Activated T-cell treated with anti-CD3 and anti-CD28 coated beads, Interleukin-2, amount 50 U/mL, for 72 hours (primary cell): Measurements from ENCODE around the gene ITSN1. TPM values are rescaled to one million over a fixed set of nuclear protein-coding genes. Genes with fewer than 3 reads are reported as not detected.

Experiments used
- ATAC-seq, 2 donors: fragments of 150-1000 bp; cut with Tn5 transposase; replicated peaks in 1 of 2; 2 replicates each; pipeline ENCODE4 v1.10.0; 2021; ENCODE audit warnings: moderate library complexity in 2 of 2, mild to moderate bottlenecking in 1 of 2
- DNase-seq, 2 donors: peaks; one replicate each; pipeline ENCODE4 v3.0.0; 2021 to 2022; ENCODE audit warnings: mixed read lengths in 1 of 2
- H3K27ac Mint-ChIP-seq: one replicate; pipeline ENCODE4 v1.8.0; 2022; ENCODE audit warnings: mild to moderate bottlenecking, moderate library complexity, mixed read lengths
- H3K27me3 Mint-ChIP-seq: one replicate; pipeline ENCODE4 v1.8.0; 2022; ENCODE audit warnings: low read depth, mixed read lengths
- H3K36me3 Mint-ChIP-seq, 2 donors: one replicate each; pipeline ENCODE4 v1.8.0; 2022; ENCODE audit warnings: mixed read lengths in 2 of 2, mild to moderate bottlenecking in 1 of 2; ENCODE audit not compliant: insufficient read depth in 2 of 2
- H3K4me1 Mint-ChIP-seq: one replicate; pipeline ENCODE4 v1.8.0; 2022; ENCODE audit warnings: low read depth, mixed read lengths
- H3K4me3 Mint-ChIP-seq, 2 donors: one replicate each; pipeline ENCODE4 v1.8.0; 2022; ENCODE audit warnings: mild to moderate bottlenecking in 2 of 2, mixed read lengths in 2 of 2, moderate library complexity in 2 of 2
- H3K9me3 Mint-ChIP-seq, 2 donors: one replicate each; pipeline ENCODE4 v1.8.0; 2022; ENCODE audit warnings: mixed read lengths in 2 of 2
- total RNA-seq, 2 donors: library from RNA; stranded (reverse); gene quantifications; one replicate each; pipeline ENCODE4 v1.2.3, GENCODE V29; 2022

Gene ITSN1
- total RNA-seq, 2 donors from 2014 or later, result 2.6 to 4.5 TPM

GRCh38 chr21:33658919-33659567, 16.7 kb downstream of the ITSN1 start:
- Mint-ChIP-seq H3K4me3 (no peak overlapping the region), H3K9me3 (peaks cover 0 to 4% of the 10 kb centered on the region in 2 donors), H3K4me1 (peaks cover 6% of the 10 kb centered on the region), H3K27me3 (peaks cover 8% of the 10 kb centered on the region), H3K36me3 (no peaks in the 10 kb centered on the region), H3K27ac (no peak overlapping the region)
- no peak for ATAC-seq
- no peak for DNase-seq

- H3K36me3 Mint-ChIP-seq, result no peaks in the 10 kb centered on the region
- H3K4me1 Mint-ChIP-seq, result peaks cover 6% of the 10 kb centered on the region
- ATAC-seq, result no peak
- H3K27ac Mint-ChIP-seq, result no peak overlapping the region
- no peak overlapping the region for H3K4me3 Mint-ChIP-seq
- DNase-seq, result no peak
- peaks cover 0 to 4% of the 10 kb centered on the region in 2 donors for H3K9me3 Mint-ChIP-seq
- H3K27me3 Mint-ChIP-seq, result peaks cover 8% of the 10 kb centered on the region
Observed at GRCh38 chr21:33659568-33659949, 17.3 kb downstream of the ITSN1 start.

- H3K9me3 Mint-ChIP-seq, result peaks cover 0 to 4% of the 10 kb centered on the region in 2 donors
- DNase-seq, result no peak
- H3K27ac Mint-ChIP-seq, result no peak overlapping the region
- H3K4me1 Mint-ChIP-seq, result peaks cover 6% of the 10 kb centered on the region
- no peaks in the 10 kb centered on the region for H3K36me3 Mint-ChIP-seq
- no peak overlapping the region for H3K4me3 Mint-ChIP-seq
- H3K27me3 Mint-ChIP-seq, result peaks cover 8% of the 10 kb centered on the region
- ATAC-seq, result no peak
Observed at GRCh38 chr21:33660406-33660805, 18.1 kb downstream of the ITSN1 start.

- Mint-ChIP-seq H3K36me3 (no peaks in the 10 kb centered on the region), H3K9me3 (peaks cover 0 to 4% of the 10 kb centered on the region in 2 donors), H3K4me3 (no peak overlapping the region), H3K27ac (no peak overlapping the region), H3K4me1 (no peaks in the 10 kb centered on the region), H3K27me3 (peaks cover 8% of the 10 kb centered on the region)
- ATAC-seq (no peak), DNase-seq (no peak)
Observed at GRCh38 chr21:33661146-33661545, 18.8 kb downstream of the ITSN1 start.

- no peak for DNase-seq
- no peak for ATAC-seq
- Mint-ChIP-seq H3K9me3 (peaks cover 0 to 4% of the 10 kb centered on the region in 2 donors), H3K4me3 (no peak overlapping the region), H3K36me3 (no peaks in the 10 kb centered on the region), H3K4me1 (no peaks in the 10 kb centered on the region), H3K27me3 (peaks cover 8% of the 10 kb centered on the region), H3K27ac (no peak overlapping the region)
Observed at GRCh38 chr21:33662046-33662445, 19.7 kb downstream of the ITSN1 start.

GRCh38 chr21:33663241-33663640, 20.9 kb downstream of the ITSN1 start:
- Mint-ChIP-seq H3K36me3 (no peaks in the 10 kb centered on the region), H3K27ac (no peak overlapping the region), H3K4me1 (no peaks in the 10 kb centered on the region), H3K27me3 (peaks cover 8% of the 10 kb centered on the region), H3K4me3 (no peak overlapping the region), H3K9me3 (peaks cover 0 to 4% of the 10 kb centered on the region in 2 donors)
- no peak for DNase-seq
- no peak for ATAC-seq

GRCh38 chr21:33664135-33664534, 21.8 kb downstream of the ITSN1 start:
- no peak overlapping the region for H3K27ac Mint-ChIP-seq
- no peak overlapping the region for H3K4me3 Mint-ChIP-seq
- DNase-seq, result no peak
- H3K9me3 Mint-ChIP-seq, result peaks cover 0 to 4% of the 10 kb centered on the region in 2 donors
- ATAC-seq, result no peak
- peaks cover 1% of the 10 kb centered on the region for H3K27me3 Mint-ChIP-seq
- H3K4me1 Mint-ChIP-seq, result no peaks in the 10 kb centered on the region
- no peaks in the 10 kb centered on the region for H3K36me3 Mint-ChIP-seq

GRCh38 chr21:33666153-33666552, 23.9 kb downstream of the ITSN1 start:
- DNase-seq (no peak), ATAC-seq (no peak)
- H3K36me3 Mint-ChIP-seq, result no peaks in the 10 kb centered on the region
- H3K27ac Mint-ChIP-seq, result no peak overlapping the region
- no peak overlapping the region for H3K4me3 Mint-ChIP-seq
- no peaks in the 10 kb centered on the region for H3K27me3 Mint-ChIP-seq
- peaks cover 6% of the 10 kb centered on the region for H3K4me1 Mint-ChIP-seq
- peaks cover 0 to 4% of the 10 kb centered on the region in 2 donors for H3K9me3 Mint-ChIP-seq

- ATAC-seq (no peak), DNase-seq (no peak)
- no peaks in the 10 kb centered on the region for H3K27me3 Mint-ChIP-seq
- no peak overlapping the region for H3K27ac Mint-ChIP-seq
- H3K4me1 Mint-ChIP-seq, result peaks cover 6% of the 10 kb centered on the region
- no peaks in the 10 kb centered on the region for H3K36me3 Mint-ChIP-seq
- H3K9me3 Mint-ChIP-seq, result no peaks in the 10 kb centered on the region
- H3K4me3 Mint-ChIP-seq, result no peak overlapping the region
Observed at GRCh38 chr21:33667636-33668035, 25.3 kb downstream of the ITSN1 start.

- H3K27ac Mint-ChIP-seq, result no peak overlapping the region
Observed at GRCh38 chr21:33668180-33668579, 25.9 kb downstream of the ITSN1 start.

GRCh38 chr21:33668620-33669019, 26.3 kb downstream of the ITSN1 start:
- H3K4me1 Mint-ChIP-seq, result peaks cover 6% of the 10 kb centered on the region
- H3K36me3 Mint-ChIP-seq, result no peaks in the 10 kb centered on the region
- no peaks in the 10 kb centered on the region for H3K9me3 Mint-ChIP-seq
- no peaks in the 10 kb centered on the region for H3K27me3 Mint-ChIP-seq
- no peak overlapping the region for H3K4me3 Mint-ChIP-seq
- no peak for DNase-seq
- no peak for ATAC-seq
- no peak overlapping the region for H3K27ac Mint-ChIP-seq

More at GRCh38 chr21:33668180-33668579, 25.9 kb downstream of the ITSN1 start:
- DNase-seq (no peak), ATAC-seq (no peak)
- Mint-ChIP-seq H3K4me3 (no peak overlapping the region), H3K36me3 (no peaks in the 10 kb centered on the region), H3K27me3 (no peaks in the 10 kb centered on the region), H3K9me3 (no peaks in the 10 kb centered on the region), H3K4me1 (peaks cover 6% of the 10 kb centered on the region)

- H3K4me1 Mint-ChIP-seq, result peaks cover 6% of the 10 kb centered on the region
- no peak overlapping the region for H3K4me3 Mint-ChIP-seq
- DNase-seq, result no peak
Observed at GRCh38 chr21:33670076-33670978, 28.0 kb downstream of the ITSN1 start.

GRCh38 chr21:33673473-33673872, 31.2 kb downstream of the ITSN1 start:
- Mint-ChIP-seq H3K4me3 (no peak overlapping the region), H3K27me3 (no peaks in the 10 kb centered on the region), H3K9me3 (no peaks in the 10 kb centered on the region), H3K27ac (no peak overlapping the region), H3K36me3 (no peaks in the 10 kb centered on the region), H3K4me1 (peaks cover 6% of the 10 kb centered on the region)
- ATAC-seq (no peak), DNase-seq (no peak)

More at GRCh38 chr21:33670076-33670978, 28.0 kb downstream of the ITSN1 start:
- ATAC-seq, result no peak
- no peaks in the 10 kb centered on the region for H3K36me3 Mint-ChIP-seq
- no peaks in the 10 kb centered on the region for H3K27me3 Mint-ChIP-seq
- H3K27ac Mint-ChIP-seq, result no peak overlapping the region
- no peaks in the 10 kb centered on the region for H3K9me3 Mint-ChIP-seq
